GM19467 (cell line): ENCODE results near the gene LMO1.

Source experiments
- ATAC-seq: cut with Tn5 transposase; IDR thresholded peaks from one replicate; pipeline ENCODE4 v1.9.1; 2021; ENCODE audit warnings: mild to moderate bottlenecking, moderate library complexity; ENCODE audit not compliant: unreplicated experiment

LMO1 gene

DNA sequence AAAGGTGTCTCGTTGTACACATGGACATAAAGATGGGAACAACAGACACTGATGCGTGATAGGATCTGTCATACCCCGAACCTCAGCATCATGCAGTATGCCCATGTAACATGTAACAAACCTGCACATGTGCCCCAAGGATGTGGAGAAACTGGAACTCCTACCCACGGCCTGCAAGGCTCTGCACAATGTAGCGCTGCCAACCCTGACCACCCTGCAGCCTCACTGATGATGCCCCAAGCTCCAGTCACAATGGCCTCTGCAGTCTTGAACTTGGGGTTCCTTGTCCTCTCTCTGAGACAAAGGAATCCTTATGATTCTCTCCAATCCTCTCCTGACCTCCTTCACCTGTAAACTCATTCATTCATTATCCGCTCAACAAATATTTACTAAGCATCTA is 14.2 kb downstream of the LMO1 start:
- no peak for ATAC-seq

- ATAC-seq, result no peak
Observed at GRCh38 chr11:8248786-8249185, 14.9 kb downstream of the LMO1 start.

- no peak for ATAC-seq
Observed at GRCh38 chr11:8247312-8247711, 16.4 kb downstream of the LMO1 start.

DNA sequence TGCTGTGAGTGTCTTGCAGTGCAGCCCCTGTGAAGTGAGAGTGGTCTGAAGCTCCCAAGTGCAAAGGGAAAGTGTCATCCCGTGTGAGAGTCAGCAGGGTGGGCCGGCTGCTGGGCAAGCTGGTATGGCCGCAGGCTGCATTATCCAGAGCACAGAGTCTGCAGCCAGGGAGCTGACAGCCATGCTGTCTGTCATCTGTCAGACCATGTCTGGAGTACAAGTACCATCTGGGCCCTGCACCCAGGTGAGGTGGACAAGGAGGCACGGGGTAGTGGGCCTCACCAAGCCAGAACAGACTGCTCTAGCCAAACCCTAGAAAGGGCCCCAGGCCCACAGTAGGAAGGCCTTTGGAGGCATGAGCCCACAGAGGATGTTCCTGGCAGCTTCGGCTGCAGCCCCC is 20.2 kb downstream of the LMO1 start:
- no peak for ATAC-seq

GRCh38 chr11:8242499-8243280 is 21.0 kb downstream of the LMO1 start:
- no peak for ATAC-seq

DNA sequence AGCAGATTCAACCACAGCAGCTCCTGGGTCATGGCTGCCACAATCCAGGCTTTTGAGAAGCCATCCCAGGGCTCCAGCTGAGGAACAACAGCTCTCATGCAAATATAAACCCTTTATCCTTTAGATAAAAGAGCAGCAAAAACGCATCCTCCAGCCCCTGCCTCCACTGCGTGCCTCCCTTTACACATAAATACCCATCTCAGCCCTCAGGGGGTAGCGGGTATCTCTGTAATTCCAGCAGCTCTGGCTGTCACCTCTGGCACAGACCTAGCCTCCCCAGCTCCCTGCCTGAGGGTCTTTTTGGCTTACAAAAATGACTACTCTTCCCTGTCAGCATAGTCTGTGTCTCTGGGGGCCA is 21.6 kb downstream of the LMO1 start:
- no peak for ATAC-seq

- no peak for ATAC-seq
Observed at GRCh38 chr11:8241373-8242117, 22.1 kb downstream of the LMO1 start.

- ATAC-seq, result no peak
Observed at GRCh38 chr11:8239536-8240228, 24.0 kb downstream of the LMO1 start.

- ATAC-seq, result no peak
Observed at GRCh38 chr11:8239040-8239439, 24.6 kb downstream of the LMO1 start.

DNA sequence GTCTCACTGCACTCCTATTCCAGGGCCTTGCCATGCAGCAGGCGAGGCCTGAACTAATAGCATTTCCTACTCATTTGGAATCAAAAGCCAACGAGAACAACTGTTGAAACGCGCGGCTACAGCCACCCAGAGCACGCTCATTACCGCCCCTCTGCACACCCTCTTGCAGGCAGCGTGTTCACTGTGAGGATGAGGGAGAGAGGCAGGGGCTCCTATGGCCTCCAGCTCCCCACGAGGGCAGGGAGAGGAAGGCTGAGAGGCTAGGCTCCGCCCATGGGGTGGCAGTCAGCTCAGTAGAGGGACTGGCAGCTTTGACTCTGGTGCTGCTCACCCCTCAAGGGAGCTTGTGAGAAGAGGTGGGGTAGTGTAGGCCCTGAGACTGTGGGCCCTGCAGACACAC is 26.2 kb downstream of the LMO1 start:
- no peak for ATAC-seq

DNA sequence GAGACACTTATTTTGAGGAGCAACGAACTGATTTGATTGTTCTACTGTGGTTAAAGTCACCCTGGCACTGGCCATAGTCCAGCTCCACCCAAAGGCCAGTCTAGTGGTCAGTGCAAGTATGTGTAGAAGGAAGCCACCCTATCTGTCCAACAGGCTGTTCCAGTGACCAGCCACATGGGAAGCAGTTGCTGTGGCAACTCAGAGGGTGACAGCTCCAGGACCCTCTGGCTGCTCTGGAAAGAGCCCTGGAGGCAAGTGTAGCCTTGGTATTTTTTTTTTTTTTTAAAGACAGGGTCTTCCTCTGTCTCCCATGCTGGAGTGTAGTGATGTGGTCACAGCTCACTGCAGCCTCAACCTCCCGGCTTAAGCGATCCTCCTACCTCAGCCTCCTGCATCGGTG is 27.8 kb downstream of the LMO1 start:
- no peak for ATAC-seq

DNA sequence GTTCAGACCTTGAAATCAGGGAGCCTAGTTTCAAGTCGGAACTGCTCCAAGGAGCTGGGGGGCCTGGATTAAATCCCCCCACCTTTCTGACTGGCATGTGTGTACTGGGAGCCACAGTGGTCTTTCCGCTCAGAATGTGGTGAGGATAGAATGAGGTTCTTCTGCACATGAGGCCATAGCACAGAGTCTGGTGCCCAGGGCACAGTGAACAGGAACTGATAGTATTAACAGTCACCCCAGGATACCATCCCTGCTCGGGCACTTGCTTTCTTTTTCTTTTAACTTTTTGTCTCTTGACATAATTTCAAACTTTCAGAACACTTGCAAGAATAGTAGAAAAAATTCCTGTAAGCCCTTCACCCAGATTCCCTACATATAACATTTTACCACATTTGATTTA is 28.8 kb downstream of the LMO1 start:
- no peak for ATAC-seq

DNA sequence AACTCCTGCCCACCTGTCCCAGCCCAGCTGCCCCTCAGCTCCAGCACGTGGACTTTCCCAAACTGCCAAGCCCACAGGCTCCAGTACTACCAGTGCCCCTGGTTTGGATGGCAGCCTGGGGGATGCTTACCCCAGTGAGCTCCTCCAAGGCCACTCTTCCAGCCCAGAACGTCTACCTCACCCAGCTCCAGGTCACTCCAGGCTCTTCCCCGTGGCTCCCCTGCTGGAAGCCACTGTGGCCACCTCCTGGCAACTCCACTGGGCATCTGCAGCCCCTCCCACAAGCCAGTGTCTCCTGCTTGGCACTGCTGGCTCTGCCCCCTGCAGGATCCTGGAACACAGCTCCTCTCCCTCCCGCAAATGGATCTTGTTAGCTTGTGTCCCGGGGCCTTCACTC is 29.3 kb downstream of the LMO1 start:
- ATAC-seq, result no peak

GRCh38 chr11:8233691-8234424 is 29.8 kb downstream of the LMO1 start:
- no peak for ATAC-seq

DNA sequence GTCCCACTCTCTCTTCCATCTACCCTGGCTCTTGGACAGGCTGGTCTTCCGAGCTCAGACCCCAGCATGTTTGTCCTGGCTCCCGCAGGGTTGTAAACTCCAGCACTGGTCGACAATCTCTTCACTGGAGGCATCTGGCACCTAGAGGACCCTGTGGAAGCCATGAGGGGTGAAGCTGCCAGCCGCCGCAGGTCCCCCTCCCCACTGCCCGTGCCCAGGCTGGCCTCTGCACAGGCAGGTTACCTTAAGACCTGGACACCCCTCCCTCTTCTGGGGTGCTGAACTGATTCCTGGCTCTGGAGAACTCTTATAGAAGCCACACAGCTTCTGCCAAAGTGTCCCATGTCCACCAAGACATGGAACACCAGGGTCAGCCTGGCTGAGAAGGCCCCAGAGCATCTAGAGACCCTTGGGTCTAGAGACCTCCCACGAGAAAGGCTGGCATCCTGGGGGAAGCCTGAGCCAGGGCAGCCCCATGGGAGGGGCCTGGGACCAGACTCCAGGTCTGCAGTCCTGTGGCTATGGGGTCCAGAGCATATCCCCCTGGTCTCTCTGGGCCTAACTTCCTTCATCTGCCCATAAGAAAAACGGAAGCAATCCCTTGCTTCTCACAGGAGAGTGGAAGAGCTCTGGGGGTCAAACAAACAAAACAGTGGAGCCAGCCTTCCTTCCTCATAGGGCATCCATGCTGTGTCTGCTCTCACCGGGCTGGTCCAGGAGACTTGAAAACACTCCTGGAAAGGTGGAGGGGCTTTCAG is 30.6 kb downstream of the LMO1 start:
- no peak for ATAC-seq

GRCh38 chr11:8232414-8232813 is 31.3 kb downstream of the LMO1 start:
- ATAC-seq, result no peak

DNA sequence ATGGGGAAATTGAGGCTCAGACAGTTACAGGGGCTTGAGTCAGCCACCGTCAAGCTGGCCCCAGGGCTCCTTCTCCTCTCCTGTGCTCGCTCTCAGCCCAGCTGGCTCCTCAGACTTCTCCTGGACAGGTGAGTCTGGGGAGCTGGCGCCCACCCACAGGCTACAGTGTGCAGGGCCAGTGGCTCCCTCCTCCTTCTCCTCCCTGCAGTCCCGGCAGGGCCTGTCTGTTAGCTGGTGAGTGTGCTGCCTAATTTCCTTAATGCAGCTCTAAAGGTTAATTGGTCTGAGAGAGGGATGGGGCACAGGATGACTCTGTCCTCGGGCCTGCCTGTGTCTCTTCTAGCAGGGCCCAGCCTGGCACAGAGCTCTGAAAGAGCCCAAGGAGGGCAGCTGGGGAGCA is 31.7 kb downstream of the LMO1 start:
- ATAC-seq, result no peak

- ATAC-seq, result no peak
Observed at GRCh38 chr11:8230921-8231847, 32.5 kb downstream of the LMO1 start.

GRCh38 chr11:8230178-8230859 is 33.4 kb downstream of the LMO1 start:
- no peak for ATAC-seq
